Stimulated activated CD4-positive, alpha-beta T cell treated with anti-CD3 and anti-CD28 coated beads, Interleukin-1b, Interleukin-23, amount 100 ng/mL, for 24 hours (primary cell): ENCODE results near the gene CRADD.
"Not testable (repeated sequence)": the region's sequence is repeated elsewhere in the genome, so short reads cannot be mapped to it uniquely, and the experiment has no call there.

Experiments
- DNase-seq, 4 experiments: peaks; one replicate each; pipeline ENCODE4 v3.0.0-alpha.2; 2020; ENCODE audit warnings: low read depth in 4 of 4, low spot score in 1 of 4

The CRADD gene

DNA sequence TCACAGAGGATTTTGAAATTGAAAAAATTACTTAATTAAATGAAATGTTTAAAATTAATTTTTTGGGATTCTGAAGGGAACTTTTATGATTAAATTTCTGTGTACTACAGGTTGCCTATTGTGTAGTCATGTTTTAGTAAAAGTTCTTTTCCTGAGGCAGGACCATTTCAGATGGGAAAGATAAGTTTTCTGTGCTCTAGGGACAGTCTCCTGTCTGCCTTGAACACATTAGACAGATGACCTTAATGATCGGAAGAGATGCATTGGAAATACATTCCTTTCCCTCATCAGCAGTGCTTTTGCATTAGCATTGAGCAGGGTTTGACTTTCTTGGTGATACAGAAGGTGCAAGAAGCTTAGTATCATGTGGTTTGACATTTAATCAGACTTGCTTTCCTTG, 28.1 kb downstream of the CRADD start:
- no peak for DNase-seq

- no peak for DNase-seq
These were observed 29.2 kb downstream of the CRADD start for GRCh38 chr12:93706387-93706786.

DNA sequence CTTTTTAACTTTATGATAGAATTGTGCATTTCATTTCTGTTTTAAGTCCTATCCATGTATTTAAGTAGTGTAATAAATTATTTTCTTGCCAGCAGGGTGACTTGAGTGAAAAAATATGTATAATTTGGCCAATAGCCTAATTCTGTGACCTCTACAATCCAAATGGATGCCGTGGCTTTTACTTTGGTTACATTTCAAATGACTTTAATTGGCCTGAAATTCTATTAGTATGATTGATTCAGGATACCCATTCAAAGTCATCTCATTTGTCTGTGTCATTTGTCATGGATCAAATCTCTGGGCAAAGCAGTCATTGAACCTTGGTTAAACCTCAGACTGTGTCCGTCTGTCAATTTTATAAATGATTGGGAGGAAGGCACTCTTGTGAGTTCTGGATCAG, 29.6 kb downstream of the CRADD start:
- no peak for DNase-seq

GRCh38 chr12:93707836-93708235, 30.7 kb downstream of the CRADD start:
- no peak for DNase-seq

GRCh38 chr12:93708952-93709351, 31.8 kb downstream of the CRADD start:
- DNase-seq: no peak

GRCh38 chr12:93709386-93709785, 32.2 kb downstream of the CRADD start:
- no peak for DNase-seq

- no peak for DNase-seq
These were observed 33.4 kb downstream of the CRADD start for GRCh38 chr12:93710574-93710926.

DNA sequence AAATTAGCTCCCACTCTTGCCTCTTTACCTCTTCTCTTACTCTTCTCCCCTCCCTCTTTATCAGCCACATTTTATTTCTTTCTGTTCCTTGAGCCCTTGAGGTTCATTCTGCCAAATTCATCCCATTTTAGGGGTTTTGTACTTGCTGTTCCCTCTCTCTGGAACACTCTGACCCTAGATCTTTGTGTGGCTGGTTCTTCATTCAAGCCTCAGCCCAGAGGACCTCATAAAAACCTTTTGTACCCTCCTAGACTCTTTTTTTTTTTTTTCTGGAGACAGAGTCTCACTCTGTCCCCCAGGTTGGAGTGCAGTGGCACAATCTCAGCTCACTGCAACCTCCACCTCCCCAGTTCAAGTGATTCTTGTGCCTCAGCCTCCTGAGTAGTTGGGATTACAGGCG, 34.3 kb downstream of the CRADD start:
- not testable (repeated sequence) for DNase-seq

- DNase-seq: no peak
These were observed 35.0 kb downstream of the CRADD start for GRCh38 chr12:93712200-93712599.

GRCh38 chr12:93713060-93713459, 35.9 kb downstream of the CRADD start:
- no peak for DNase-seq

DNA sequence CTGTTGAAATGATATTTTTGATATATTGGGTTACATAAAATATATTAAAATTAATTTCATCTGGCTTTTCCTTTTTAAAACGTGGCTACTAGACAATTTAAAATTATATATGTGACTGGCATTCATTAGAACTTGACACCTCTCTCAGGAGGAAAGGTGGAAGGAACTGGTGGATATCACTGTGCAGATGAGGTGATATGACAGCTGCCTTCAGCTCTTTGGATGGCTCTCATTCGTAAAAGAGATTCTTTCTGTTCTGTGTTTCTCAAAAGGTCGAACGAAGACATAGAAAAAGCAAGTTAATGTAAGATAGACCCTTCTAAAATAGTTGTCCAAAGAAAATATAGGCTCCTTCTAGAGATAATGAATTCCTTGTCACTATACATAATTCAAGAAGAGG, 36.6 kb downstream of the CRADD start:
- no peak for DNase-seq

DNA sequence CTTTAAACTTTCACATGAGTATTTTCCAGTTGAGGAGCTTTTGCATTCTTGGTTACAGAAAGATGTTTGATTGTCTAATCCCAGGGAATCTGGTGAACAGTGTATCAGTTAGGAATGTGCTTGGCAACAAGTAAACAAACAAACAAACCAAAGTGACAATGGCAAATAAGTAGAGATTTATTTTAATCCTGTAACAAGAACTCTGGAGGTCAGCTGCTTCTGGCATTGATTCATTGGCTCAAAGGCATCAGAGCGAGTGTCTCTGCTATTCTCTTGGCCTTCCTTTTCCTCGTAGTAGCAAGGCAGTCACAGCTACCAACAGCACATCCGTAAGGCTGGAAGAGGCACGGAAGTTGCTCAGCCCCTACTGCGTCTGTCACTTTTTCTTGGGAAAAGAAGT, 37.2 kb downstream of the CRADD start:
- no peak for DNase-seq

DNA sequence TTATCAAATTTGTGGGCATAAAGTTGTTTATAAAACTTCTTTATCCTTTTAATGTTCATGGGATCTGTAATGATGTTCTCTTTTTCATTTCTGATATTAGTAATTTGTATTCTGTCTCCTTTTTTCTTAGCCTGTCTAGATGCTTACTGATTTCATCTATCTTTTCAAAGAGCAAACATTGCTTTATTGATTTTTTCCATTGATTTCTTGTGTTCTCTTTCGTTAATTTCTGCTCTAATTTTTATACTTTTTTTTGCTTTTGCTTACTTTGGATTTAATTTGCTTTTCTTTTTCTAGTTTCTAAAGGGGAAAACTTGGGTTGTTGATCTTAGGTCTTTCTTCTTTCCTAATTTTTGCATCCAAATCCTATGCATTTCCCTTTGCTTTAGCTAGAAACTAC, 42.5 kb downstream of the CRADD start:
- DNase-seq: no peak

GRCh38 chr12:93720559-93720958, 43.4 kb downstream of the CRADD start:
- DNase-seq: no peak

DNA sequence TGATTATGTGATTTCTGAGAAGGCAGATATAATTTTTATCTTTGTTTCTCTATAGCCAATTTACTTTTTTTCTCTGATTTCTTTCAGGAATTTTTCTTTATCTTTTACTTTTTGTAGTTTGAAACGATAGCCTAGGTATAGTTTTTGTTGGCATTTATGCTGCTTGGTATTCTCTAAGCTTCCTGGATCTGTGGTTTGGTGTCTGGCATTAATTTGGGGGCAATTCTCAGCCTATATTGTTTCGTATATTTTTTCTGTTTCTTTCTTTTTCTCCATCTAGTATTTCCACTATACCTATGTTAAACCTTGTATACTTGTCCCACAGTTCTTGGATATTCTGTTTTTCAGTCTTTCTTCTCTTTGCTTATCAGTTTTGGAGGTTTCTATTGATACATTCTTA, 45.0 kb downstream of the CRADD start:
- no peak for DNase-seq

- DNase-seq: no peak
These were observed 45.8 kb downstream of the CRADD start for GRCh38 chr12:93722835-93723567.

DNA sequence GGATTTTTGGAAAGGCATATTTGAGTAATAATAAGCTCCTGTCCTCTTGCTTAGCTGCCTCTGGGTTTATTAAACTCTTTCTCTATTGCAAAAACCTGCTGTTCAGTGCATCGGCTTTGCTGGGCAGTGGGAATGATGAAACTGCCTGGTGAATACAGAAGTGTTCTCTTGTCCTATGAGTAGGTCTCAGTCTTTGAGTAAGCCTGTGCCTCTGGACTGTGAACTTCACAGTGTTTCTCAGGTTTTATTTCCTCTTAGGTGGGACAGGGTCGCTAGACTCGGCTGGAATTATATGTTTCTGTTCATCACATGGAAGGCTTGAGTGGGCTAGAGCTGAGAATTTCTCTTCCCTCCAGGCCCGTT, 46.4 kb downstream of the CRADD start:
- DNase-seq: no peak

DNA sequence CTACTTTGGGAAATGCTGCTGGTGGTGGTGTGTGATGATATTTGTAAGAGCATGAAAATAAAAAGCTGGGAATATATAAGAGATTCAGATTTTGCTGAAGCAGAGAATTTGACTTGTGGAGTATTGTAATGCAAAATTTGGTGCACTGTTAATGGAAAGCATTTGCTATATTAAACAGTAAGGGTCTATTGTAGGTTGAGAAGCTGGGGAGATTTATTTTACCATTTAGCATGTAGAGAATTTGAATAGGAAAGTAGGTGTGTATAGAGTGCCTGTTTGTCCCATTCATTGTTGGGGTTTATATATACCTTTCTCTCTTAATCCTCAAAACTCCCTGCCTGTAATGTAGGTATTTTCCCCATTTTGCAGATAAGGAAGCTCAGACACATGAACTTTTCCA, 48.4 kb downstream of the CRADD start:
- DNase-seq: no peak

DNA sequence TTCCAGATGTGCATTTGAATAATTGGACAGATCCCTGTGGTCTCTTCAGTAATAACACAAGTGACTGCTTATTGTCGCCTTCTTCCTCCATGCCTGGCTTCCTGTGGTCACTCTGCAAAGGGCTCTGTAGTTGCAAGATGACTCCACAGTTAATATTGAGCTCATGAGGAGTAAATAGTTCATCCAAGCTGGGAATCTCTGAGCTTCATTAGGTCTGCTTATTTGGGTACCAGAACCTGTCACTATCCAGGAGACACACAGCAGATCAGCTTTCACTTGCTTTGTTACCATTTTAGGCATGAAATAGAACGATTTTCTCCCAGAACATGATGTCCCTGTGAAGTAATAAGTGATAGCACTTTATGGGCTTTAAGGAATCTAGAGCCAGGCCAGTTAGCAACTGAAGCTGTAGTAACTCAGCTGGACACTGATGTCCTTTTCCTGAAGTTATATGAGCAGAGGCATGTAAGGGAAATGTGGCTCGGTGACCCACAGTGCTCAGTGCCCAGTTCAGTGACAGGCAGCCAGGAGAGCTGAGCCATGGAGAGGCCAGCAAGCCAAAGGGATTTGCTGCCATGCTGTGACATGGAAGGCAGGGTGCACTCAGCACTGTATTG, 50.1 kb downstream of the CRADD start:
- DNase-seq: no peak

DNA sequence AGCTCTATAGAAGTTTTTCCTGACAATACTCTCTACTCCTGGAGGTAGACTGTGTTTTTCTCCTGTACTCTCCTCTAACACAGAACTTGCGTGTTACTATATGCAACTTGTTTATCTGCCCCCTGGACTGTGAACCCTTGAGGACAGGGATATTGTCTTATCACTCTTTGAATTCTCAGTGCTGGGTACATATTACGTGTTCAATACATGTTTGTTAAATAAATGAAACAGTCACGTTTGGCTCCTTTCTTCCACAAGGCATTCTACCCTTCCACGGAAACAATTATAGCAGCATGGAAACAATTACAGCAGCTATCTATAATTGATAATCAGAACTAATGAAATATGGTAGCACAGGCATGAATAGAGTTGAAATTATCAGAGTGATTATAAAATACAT, 50.7 kb downstream of the CRADD start:
- DNase-seq: no peak

GRCh38 chr12:93729934-93730333, 52.8 kb downstream of the CRADD start:
- DNase-seq: no peak

GRCh38 chr12:93733358-93733757, 56.2 kb downstream of the CRADD start:
- DNase-seq: no peak

- DNase-seq: no peak
These were observed 56.8 kb downstream of the CRADD start for GRCh38 chr12:93733928-93734327.
